CD4-positive, alpha-beta T cell treated with Interferon alpha-2 for 1 hour (primary cell): ENCODE data around the gene DNASE1L1.

Experiments
- DNase-seq, 2 donors: peaks; one replicate each; pipeline ENCODE4 v3.0.0-alpha.2; 2020 to 2022

Gene DNASE1L1

DNA sequence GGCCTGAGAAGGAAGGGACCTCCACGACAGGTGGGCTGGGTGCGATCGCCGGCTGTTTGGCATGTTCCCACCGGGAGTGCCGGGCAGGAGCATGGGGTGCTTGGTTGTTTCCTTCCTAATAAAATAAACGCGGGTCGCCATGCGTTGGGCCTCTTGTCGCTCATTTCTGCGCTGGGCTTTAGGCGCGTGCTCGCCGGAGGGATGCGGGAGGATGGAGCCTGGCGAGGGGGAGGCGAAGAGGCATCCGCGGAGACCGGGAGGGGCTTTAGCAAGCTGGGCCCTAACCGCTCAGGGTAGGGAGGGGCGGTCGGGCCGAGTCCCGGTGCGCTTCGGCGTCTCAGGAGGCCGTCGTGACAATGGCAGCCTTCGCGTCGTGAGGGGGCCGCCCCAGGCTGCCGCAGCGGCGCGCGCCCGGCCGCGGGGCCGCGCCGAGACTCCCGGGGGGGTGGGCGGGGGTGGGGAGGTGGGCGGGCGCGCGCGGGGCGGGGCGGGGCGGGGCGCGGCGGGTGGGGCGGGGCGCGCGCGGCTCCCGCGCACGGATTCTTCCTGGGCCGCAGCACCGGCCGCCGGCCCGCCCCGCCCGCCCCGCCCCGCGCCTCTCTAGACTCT, 27.4 kb upstream of the DNASE1L1 start:
- peak; percentile 51 to 77 for DNase-seq

DNA sequence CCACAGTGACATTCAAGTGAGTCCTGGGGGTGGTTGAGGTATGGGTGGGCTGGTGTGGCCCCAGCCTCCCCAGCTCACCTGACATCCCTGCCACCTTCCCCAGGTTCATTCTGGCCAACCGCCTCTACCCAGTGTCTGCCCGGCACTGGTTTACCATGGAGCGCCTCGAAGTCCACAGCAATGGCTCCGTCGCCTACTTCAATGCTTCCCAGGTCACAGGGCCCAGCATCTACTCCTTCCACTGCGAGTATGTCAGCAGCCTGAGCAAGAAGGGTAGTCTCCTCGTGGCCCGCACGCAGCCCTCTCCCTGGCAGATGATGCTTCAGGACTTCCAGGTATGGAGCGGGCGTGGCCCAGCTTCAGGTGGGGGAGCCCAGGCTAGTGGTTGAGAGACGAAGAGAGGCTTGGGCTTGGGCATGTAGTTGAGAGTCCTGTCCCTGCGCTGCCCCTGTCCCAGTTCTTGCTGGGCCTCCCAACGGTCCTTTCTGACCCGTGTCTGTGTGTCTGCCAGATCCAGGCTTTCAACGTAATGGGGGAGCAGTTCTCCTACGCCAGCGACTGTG, 26.2 kb upstream of the DNASE1L1 start:
- no peak for DNase-seq

DNA sequence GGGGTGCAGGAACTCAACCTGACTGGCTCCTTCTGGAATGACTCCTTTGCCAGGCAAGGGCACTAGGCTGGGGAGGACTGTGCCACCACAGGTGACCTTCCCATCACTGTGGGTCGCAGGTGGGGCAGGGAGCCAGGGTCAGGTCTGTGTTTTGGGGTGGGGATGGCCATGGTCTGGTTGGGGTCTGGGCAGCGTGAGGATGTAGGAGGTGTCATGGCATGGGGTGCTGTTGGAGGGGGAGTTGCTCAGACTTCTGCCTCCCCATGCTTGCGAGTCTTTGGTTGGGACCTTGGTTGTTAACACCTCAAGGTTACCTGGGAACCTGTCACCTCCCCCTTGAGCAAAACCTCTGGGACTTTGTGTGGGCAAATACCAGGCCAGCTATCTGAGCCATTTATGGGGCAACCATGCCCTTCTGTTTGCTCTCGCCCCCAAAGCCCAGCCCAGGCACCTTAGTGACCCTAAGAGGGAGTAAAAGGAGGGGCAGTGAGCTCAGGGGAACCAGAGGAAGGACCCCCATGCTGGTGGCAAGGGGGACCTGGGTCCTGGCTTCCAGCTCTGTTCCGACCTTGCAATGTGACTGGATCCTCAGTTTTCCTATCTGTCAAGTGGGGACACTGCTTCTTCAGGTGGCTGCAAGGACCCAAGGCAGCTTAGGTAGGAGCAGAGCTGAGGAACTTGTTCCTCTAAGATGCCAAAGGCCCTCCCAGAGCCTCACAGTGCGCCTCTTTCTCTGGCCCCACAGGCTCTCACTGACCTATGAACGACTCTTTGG, 25.5 kb upstream of the DNASE1L1 start:
- no peak for DNase-seq

DNA sequence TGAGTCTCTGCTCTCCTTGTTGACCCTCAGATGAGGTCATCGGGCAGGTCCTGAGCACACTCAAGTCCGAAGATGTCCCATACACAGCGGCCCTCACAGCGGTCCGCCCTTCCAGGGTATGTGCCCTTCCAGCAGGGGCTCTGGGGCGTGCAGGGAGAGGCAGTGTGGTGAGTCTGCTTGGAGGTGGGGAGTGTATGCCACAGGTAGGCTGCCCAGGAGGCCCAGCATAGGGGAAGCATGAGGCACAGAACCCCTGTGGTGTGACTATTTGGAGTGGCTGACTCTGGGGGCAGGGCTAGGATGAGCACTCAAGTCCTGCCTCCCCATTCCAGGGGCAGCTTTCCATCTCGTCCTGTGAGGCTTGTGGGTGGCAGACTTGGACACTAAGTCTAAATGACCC, 24.6 kb upstream of the DNASE1L1 start:
- DNase-seq = no peak

DNA sequence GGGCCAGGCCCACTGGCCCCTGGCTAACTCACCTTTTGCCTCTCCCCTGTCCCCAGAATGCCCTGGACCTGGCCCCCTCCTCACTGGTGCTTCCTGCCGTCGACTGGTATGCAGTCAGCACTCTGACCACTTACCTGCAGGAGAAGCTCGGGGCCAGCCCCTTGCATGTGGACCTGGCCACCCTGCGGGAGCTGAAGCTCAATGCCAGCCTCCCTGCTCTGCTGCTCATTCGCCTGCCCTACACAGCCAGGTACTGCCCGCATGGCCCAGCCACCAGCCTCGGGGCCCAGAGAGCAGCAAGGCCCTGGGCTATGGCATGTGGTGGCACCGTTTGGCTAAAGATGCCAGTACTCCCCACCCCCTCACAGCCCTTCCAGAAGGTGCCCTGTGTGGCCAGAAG, 23.2 kb upstream of the DNASE1L1 start:
- DNase-seq = no peak

DNA sequence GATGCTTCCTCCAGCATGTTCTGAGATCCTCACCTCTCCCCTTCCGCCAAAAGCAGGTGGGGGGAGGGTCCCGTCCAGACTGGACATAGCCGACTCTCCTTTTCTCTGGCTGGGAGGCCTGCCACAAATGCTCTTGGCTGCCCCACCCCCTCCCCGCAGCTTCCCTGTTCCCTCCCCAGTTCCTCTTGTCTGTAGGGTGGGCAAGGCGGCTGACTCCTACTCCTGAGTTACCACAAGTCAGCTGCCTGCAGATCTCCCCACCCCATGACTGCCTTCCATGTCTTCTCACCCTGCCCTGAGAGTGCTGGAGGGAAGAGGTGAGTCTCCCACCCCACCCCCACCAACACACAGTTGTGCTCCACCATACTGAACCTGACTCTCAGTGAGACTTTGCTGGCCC, 22.3 kb upstream of the DNASE1L1 start:
- no peak for DNase-seq

DNA sequence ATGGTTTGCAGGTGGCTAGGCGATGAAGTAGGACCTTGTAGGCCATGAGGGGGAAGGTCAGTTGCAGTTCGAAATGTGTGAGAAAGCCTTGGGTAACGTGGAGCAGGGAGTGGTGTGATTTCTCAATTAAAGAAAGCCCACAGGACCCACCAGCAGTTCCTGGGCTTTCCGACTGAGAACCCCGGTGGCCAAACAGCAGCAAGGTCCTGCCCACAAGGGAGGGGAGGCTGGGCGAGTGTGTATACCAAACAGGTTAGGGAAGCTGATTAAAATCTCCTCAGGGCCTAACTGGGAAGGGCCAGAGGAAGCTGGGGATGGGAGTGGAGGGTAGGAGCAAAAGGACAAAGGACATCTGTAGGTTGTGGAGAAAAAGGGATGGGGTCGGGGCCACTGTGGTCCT, 21.9 kb upstream of the DNASE1L1 start:
- peak in 1 of 2 donors; percentile 22 for DNase-seq

DNA sequence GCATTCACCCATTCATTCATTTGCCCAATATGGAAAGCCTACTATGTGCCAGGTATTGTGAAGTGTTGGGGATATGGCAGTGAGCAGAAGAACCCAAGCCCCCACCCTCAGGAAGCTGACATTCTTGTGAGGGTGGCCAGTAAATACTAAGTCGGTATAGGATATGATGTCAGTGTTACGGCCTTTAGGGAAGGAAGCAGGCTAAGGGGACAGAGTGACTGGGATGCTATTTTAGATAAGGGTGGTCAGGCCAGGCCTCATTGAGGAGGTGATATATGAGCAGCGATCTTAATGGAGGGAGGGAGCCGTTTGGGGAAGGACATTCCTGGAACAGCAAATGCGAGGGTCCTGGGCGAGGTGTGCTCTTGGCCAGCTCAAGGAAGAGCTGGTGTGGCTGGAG, 21.4 kb upstream of the DNASE1L1 start:
- DNase-seq = no peak

DNA sequence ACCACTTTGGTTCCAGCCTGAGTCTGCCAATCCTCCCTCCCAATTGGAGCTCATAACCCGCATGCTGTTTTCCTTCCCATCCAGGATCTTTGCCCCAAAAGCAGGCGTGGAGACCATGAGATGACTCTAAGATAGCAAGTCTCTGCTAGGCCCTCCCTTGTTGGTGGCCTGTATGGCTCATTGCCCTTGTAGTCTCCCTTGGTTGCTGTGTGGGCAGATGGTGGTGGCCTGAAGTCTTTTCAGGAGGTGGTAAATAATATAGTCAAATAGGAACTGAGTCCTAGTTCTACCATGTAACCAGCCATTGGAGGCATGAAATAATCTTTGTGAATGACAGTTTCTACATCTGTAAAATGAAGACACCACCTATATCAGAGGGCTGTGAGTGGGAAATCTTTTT, 20.7 kb upstream of the DNASE1L1 start:
- DNase-seq = no peak

DNA sequence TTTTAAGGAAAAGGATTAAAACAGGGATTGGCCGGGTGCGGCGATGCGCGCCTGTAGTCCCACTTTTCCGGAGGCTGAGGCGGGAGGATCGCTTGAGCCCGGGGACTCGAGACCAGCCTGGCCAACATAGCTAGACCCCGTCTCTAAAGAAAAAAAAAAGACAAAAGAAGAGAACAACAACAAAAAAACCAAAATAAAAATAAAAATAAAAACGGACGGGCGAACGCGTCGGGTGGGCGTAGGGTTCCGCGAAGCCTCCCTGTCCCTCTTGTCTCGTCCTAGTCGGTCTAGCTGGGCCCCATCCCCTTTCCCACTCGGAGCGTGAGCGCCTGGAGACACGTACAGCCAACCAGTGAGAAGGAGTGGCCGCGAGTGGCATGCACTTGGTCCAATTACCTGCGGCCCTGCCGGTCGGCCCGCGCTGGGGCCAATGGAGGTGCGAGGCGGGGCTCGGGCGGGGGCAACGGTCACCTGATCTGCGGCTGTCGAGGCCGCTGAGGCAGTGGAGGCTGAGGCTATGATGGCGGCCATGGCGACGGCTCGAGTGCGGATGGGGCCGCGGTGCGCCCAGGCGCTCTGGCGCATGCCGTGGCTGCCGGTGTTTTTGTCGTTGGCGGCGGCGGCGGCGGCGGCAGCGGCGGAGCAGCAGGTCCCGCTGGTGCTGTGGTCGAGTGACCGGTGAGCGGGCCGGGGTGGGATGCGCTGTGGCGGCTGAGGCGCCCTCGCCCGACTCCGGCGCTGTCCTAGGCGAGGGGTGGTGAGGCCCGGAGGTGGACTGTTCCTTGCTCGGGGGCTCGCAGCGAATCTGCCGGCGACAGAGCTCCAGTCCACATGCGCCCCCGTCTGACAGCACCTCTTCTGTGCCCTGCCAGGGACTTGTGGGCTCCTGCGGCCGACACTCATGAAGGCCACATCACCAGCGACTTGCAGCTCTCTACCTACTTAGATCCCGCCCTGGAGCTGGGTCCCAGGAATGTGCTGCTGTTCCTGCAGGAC, 19.4 kb upstream of the DNASE1L1 start, which contains the start of gene ATP6AP1:
TSS of gene ATP6AP1 (plus strand) at position 502 of the 996 bp plus-strand sequence. CDS start at position 518, 16 bp downstream.
- DNase-seq = peak; percentile 89 to 92

DNA sequence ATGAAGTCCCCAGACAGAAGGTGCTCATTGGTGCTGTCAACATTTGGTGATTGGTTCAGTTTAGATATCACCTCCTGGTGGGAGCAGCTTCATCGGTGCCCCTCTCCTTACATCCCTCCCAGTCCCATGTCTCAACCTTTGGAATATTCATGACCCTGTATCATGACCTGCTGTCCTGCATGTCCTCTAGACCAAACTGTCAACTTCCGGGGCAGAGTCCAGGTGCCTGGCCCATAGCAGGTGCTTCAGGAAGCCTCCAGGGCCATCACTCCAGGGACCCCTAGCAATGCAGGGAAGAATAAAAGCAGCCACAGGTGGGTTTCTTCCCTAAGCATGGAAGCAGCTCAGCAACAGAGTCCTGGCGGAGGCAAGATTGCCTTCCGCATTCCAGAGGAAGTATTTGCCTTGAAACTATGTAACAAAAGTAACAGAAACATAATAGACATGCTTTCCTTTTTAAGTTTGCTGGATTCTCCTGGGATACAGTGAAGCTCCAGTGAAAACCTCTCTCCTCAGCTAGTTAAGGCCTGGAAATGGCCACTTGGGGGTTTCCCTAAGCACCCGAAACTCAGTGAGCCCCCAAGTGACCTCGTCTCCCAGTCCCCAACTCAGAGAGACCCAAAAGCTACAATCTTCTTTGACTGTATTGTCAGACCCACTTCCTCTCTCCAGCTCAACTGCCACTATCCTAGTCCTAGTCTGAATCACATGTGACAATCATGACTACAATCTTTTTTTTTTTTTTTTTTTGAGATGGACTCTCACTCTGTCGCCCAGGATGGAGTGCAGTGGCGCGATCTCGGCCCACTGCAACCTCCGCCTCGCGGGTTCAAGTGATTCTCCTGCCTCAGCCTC, 18.1 kb upstream of the DNASE1L1 start:
- no peak for DNase-seq

DNA sequence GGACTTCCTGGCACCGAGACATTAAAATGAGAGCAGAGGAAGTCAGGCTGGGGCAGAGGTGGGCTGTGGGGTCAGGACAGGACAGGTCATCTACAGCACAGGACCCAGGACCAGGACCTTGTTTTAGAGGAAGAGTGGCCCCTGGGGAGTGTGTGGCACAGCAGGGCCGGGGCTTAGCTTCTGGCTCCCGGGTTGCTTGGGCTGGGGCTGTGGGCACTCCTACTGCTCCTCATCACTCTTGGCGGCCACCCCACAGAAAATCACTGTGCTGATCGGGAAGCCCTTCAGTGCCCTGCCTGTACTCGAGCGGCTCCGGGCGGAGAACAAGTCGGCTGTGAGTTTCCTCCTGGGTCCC, 11.3 kb upstream of the DNASE1L1 start:
- no peak for DNase-seq

DNA sequence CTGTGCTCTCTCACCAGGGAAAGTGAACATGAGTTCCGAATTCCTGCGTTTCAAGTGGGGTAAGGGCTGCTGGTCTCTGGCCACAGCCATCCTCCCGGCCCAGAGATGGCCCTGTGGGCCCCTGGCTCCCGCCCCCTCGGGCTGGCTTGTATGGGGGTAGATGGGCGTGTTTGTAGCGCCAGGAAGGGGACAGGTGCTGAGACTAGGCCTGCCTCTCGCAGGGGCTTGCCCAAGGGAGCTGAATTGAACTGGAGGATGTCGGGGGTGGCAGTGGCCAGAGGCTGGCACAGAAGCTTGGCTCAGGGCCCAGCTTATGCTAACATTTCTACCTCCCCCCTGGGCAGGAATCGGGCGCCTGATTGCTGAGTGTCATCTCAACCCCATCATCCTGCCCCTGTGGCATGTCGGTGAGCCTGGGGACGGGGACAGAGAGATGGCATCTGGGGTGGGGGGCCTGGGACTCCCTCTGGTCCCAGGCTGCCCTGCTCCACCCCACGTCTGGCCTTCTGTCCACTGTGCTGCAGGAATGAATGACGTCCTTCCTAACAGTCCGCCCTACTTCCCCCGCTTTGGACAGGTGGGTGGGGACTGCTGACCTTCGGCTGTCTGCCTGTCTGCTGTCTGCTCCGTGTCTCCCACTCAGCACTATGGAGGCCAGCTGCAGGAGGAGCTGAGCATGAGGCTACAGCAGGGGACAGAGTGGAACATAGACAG, 10.8 kb upstream of the DNASE1L1 start:
- DNase-seq = no peak

DNA sequence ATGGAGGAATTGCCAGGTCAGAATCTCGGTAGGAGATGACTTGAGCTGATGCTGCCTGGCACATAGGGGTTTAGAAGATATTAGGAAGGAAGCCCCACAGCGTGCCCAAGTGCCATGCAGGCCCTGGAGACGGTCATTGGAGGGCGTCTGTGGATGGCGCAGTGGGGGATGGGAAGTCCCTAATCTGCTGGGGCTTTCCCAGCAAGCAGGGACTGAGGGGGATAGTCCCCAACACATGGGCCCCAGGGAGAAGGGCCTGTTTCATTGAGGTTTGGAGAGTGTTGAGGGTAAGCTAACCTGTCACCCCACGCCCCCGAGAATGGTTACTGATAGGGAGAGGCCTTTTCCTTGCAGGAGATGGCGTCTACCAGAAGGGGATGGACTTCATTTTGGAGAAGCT, 10.1 kb upstream of the DNASE1L1 start:
- no peak for DNase-seq

DNA sequence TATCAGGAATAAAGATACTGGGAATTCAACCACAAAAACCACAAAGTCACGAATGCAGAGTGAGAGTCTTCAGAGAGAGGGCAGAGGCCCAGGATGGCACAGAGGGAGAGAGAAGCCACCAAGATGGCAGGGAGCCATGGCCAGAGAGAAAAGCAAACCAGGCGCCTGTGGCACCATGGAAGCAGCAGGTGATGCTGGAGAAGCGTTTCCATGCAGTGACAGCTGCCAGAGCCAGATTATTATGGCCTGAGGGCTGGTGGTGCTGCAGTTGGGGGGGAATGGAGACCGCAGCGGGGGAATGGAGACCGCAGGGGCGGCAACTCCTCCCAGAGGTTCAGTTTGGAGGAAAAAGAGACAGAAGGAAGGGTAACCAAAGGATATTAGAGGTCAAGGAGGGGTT, 8.1 kb upstream of the DNASE1L1 start:
- no peak for DNase-seq

DNA sequence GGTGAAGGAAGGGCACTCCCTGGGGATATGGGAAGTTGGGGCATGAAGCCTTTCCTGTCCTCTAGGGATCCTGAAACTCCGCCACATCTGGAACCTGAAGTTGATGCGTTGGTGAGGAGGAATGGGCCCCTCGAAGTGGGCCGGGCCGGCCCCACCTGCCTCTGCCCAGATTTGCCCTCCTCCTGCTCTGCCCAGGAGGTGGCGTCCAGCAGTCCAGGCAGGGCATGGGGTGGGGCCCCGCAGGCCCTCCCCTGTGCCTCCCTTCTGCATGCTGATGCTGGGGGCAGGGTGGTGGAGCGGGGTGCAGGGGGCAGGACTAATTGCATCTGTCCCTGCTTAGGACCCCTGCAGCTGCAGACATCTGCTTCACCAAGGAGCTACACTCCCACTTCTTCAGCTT, 4.1 kb upstream of the DNASE1L1 start:
- no peak for DNase-seq

DNA sequence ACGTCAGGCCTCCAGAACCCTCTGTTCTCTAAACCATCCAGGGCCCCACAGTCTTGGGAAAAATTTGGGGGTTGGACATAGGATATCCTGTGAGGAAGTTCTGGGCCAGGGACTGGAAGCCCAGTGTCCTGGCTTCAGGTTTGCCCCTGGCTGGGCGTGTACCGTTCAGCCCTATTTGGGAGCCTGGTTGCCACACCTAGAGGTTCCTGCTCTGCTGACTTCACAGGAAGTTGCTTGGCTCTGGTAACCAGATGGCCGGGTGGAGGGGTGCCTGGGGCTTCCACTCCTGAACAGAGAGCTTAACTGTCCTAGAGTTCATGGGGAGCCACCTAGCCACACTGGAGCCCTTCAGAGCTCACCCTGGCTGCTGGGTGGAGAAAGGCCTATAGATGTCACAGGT, 3.4 kb upstream of the DNASE1L1 start:
- DNase-seq = peak; percentile 37 to 57

DNA sequence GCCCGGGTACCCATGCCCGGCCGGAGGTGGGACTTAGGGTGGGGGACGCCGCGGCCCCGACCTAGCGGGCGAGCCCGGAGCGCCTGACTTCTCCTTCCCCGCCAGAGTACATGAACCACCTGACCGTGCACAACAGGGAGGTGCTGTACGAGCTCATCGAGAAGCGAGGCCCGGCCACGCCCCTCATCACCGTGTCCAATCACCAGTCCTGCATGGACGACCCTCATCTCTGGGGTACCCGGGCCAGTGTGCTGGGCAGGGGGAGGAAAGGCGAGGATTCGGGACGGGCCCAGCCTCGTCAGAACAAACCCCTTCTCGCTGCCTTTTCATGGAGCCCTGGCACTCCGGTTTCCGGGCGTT, 2.9 kb upstream of the DNASE1L1 start:
- DNase-seq = peak; percentile 41 to 64

DNA sequence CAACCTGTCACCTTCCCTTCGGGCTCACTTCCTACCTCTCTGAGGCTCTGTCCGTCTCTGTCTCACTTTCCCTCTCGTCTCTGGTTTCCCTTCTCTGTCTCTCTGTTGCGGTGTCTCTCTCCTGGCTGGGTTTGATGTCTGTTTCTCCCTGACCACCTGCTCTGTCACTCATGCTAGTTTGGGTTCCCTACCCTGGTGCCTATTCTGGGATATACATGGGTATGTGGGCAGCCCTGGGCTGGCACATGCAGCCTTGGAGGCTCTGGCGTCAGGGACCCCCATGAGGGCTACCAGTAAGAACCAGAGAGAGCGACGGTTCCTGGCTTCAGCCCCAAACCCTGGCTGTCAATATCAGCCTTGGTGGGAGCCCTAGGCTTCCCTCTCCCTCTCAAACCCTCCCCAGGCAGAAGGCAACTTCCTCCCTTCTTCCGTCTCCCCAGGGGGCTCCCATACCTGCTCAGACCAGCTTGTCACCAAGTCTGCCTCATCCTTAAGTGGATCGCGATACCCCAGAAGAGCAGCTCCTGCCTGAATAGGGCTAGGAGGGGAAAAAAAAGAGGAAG, 314 bp downstream of the DNASE1L1 start:
- DNase-seq = no peak

DNA sequence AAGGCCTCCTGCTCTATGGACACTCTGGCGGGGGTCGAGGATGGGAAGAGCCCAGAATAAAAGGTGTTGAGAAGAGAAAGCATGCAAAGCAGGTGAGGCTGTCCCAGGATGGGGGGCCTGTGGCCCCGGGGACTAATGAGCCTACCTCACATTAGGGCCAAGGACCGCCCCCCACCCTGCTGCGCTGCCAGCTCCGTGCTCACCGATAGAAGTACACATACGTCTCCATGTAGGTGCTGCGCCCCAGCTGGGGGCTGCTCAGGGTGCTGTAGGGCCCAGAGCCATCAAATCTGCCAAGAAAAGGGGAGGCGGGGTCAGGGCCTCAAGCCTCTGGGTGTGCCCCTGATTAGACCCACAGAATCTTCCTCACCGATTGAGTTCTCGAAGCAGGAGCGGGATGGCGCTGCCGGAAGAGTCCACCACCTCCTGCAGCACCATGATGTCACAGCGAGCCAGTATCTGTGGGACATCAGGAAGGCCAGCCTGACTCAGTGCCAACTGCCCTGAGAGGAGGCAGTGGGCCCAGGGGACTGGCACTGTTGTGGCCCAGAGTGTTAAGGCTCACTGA, 4.3 kb downstream of the DNASE1L1 start:
- no peak for DNase-seq

DNA sequence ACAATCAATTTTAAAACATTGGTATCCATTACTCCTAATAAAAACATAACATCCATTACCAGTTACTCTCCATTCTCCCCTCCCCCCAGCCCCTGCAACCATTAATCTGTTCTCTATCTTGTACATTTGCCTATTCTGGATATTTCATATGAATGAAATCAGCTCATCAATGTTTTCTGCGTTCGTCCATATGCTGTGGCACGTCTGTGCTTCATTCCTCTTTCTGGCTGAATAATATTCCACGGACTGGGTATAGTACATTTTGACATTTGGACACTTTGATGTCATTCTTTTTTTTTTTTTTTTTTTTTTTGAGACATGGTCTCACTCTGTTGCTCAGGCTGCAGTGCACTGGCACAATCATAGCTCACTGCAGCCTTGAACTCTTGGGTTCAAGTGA, 5.2 kb downstream of the DNASE1L1 start:
- DNase-seq = no peak
